Thyroid gland (tissue), 4 donors: ENCODE measurements around the gene STARD3NL.
"Not testable (repeated sequence)": the region's sequence is repeated elsewhere in the genome, so short reads cannot be mapped to it uniquely, and the experiment has no call there.

Source experiments
- CTCF ChIP-seq, 6 experiments: fragments of 200-600 bp in 3 of 6; fragments of 450-650 bp in 3 of 6; sonication (generic) in 3 of 6; IDR thresholded peaks; one replicate each; pipeline ENCODE4 v1.5.1; 2016 to 2019; ENCODE audit warnings: antibody characterized with exemption in 6 of 6, mild to moderate bottlenecking in 2 of 6, inconsistent platforms in 1 of 6, moderate library complexity in 1 of 6
- POLR2A ChIP-seq, 2 donors: fragments of 450-650 bp; IDR thresholded peaks; one replicate each; pipeline ENCODE4 v1.6.1; 2017; ENCODE audit warnings: antibody characterized with exemption in 2 of 2, mild to moderate bottlenecking in 2 of 2, moderate library complexity in 1 of 2

- TF ChIP-seq POLR2A, CTCF (IDR thresholded peaks at IDR 0.05): not testable (repeated sequence)
Observed at GRCh38 chr7:38261601-38262000, 83.6 kb downstream of the STARD3NL start.
